ENCODE data around the gene POLE4.

POLE4 gene

DNA sequence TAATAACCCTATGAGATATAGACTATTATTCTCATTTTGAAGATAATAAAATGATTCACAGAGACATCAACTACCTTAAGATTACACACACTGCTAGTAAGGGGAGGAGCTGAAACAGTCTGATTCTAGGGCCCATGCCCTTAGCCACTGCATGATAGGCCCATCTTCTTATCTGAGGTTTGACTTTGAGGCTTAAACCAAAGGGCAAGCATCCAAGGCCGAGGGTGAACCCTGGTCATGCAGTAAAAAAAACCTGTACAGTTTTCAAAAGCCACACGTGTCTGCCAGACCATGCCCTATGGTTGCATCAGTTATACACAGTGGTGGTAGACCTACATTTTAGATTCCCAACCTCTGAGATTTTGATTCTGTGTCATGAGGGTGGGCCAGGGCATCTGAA, 44.8 kb downstream of the POLE4 start:
- no peak for DNase-seq

DNA sequence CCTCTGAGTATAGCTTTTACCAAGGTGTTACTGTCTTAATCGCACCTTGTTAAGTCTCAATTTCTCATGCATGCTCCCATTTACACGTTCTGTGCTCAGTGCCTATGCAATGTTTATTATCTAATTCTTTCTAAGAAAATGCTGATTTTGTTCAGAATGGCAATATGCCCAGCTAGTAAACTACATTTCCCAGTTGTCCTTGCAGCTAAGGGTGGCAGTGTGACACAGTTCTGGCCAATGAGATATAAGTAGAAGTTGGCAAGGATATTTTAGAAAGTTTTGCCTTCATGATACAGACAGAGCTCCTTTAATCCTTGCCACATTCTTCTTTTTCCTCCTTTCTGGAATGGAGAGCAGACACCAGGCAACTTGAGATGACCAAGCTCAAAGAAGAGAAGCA, 45.3 kb downstream of the POLE4 start:
- no peak for DNase-seq

DNA sequence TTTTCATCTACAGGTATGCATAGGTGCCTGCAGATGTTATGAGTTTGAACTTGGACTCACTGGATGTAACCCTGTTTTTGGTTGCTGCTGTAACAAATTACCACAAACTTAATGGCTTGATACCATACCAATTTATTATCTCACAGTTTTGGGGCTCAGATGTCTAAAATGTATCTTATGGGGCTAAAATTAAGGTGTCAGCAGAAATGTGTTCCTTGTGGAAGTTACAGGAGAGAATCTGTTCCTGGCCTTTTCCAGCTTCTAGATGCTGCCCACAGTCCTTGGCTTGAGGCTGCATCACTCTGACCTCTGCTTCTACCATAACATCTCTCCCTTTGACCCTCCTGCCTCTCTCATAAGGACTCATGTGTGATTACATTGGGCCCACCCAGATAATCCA, 47.6 kb downstream of the POLE4 start:
- DNase-seq = no peak

DNA sequence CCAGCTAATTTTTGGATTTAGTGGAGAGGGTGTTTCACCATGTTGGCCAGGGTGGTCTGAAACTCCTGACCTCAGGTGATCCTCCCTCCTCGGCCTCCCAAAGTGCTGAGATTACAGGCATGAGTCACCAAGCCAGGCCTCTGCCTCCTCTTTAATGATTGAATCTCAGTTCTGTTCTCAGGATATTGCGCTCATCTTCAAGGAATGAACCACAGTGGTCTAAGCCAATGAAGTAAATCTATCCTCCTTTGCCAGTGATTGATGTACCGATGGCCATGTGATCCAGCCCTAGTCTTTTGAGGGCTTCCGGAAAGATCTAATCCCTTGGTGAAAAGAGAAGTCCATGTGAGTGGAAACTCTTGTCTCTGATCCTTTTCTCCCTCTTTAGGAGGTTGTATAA, 48.6 kb downstream of the POLE4 start:
- no peak for DNase-seq

DNA sequence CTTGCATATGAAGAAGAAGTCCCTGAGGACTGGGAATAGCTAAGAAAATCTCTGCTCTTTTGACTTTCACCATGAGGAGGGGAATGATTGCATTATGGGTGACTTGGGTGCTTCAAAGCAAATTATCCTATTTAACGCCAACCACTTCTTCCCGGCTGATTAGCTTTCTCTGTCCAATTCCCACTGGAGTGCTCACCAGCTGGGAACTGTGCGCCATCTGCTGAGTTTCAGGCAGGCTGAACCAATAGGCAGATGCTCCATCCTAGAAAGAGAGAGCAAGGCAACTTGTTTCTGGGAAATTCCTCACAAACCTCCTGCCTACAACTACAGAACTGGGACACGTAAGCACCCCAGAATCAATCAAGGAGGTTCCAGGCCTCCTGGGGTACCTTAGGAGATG, 49.4 kb downstream of the POLE4 start:
- DNase-seq = no peak

DNA sequence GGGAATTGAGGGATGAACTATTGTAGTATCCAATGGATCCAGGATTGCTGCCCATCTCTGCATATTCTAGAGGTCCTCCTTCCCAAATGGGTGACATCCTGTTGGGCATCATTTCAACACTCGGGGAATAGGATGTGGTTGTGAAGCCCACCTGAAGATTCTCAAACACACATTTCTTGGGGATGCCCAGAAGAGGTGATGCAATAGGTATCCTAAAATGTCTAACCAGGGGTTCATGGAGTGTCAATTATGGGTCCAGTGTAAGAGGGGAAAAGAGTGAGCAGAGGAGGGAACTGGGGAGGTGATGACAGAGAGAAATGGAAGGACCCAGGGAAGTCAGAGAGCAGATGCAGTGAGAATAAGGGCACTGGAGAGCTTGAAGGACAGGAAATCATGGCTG, 52.1 kb downstream of the POLE4 start:
- no peak for DNase-seq

DNA sequence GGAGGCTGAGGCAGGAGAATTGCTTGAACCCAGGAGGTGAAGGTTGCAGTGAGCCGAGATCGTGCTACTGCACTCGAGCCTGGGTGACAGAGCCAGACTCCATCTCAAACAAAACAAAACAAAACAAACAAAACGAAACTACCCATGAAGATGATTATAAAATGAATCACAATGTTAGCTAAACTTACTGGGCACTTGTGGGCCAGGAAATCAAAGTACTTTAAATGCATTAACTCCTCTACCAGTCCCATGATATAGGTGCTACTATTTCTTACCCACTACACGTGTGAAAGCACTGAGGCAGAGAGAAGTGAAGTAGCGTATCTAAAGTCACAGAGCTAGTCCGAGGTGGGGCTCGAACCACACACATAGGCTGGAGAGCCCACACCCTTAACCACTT, 53.6 kb downstream of the POLE4 start:
- DNase-seq = no peak

DNA sequence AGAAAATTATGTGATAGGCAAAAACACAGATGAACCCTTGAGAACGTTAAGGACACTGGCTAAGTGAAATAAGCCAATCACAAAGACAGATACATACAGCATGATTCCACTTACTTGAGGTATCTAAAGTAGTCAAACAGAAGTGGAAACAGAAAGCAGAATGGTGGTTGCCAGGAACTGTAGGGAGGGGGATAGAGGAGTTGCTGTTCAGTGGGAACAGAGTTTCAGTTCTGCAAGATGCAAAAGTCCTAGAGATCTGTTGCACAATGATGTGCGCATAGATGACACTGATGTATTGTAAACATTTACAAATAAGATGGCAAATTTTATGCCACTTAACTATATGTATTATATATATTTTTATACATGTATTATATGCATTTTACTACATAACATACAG, 59.7 kb downstream of the POLE4 start:
- DNase-seq = no peak

Data from left hindlimb (tissue), 1 donor.